ENCODE results near the gene CAPN2.

The CAPN2 gene

DNA sequence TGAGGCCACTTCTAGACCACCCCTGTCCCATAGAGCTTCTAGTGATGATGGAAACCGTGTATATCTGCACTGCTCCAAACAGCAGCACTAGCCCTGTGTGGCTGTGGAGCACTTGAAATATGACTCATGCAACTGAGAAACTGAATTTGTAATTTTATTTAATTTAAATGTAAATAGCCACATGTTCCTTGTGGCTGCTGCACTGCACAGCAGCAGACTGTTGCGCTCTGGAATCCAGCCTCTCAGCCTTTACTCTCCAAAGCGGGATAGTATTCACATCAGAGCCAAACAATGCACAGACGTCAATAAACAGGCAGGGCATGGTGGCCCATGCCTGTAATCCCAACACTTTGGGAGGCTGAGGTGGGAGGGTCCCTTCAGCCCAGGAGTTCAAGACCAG lies 12.0 kb downstream of the CAPN2 start:
- TF ChIP-seq, protein P1, sequence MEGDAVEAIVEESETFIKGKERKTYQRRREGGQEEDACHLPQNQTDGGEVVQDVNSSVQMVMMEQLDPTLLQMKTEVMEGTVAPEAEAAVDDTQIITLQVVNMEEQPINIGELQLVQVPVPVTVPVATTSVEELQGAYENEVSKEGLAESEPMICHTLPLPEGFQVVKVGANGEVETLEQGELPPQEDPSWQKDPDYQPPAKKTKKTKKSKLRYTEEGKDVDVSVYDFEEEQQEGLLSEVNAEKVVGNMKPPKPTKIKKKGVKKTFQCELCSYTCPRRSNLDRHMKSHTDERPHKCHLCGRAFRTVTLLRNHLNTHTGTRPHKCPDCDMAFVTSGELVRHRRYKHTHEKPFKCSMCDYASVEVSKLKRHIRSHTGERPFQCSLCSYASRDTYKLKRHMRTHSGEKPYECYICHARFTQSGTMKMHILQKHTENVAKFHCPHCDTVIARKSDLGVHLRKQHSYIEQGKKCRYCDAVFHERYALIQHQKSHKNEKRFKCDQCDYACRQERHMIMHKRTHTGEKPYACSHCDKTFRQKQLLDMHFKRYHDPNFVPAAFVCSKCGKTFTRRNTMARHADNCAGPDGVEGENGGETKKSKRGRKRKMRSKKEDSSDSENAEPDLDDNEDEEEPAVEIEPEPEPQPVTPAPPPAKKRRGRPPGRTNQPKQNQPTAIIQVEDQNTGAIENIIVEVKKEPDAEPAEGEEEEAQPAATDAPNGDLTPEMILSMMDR (IDR thresholded peaks at IDR 0.05; ENCODE audit: low read depth, low read length, missing control alignments) = no peak
- in situ Hi-C loops (cut with HindIII; ENCODE audit: low sequenced_read_pairs) = no loop called here
- DNase-seq (ENCODE audit: low read depth) = no peak
- H3K4me3 ChIP-seq (ENCODE audit: low read depth, low read length) = no peak overlapping the region

DNA sequence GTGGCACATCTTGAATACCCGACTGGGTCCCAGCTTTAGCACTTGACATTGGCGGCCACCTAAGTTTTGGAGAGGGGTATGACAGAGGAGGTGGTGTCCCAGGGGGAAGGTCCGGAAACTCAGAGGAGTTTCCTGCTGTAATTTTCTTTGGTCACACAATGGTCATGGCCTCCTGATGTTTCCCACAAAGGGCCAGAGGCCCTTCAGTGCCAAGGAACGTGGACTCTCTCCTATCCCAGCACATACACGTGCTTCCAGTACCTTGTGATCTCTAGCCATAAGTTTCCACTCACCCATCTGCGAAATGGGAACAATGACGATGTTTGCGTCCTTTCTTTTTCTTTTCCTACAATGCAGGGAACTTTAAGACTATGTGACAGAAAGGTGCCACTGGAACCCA lies 13.2 kb downstream of the CAPN2 start:
- in situ Hi-C loops (cut with HindIII; ENCODE audit: low sequenced_read_pairs) = no loop called here
- no peak overlapping the region for H3K4me3 ChIP-seq (ENCODE audit: low read depth, low read length)

DNA sequence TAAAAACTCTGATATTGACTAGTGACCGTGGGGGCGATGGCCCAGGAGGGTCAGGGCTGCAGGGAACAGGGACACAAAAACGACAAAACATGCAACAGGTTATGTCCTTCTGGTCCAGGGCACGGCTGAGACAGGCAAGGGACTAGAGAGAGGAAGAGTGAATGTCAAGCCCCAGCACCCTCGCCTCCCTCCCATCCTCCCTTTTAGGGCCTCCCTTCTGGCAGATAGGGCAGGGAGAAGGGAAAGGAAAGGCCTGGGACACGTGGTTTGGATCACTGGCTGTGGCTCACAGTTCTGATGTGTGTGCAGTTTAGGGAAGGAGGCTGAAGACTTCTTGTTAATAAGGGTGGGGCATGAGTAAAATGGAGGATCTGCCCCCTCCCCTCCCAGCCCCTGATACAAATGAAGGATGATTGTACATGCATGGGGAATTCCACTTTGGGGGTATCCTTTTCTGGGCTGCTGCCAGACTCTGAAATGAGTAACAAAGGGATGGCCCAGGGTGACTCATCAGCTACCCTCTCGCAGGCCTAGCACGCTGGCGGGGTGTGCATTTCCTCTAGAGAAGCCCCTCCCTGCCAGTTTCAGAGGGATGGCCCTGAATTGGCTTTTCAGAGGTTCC lies 14.2 kb downstream of the CAPN2 start:
- H3K4me3 ChIP-seq (ENCODE audit: low read depth, low read length) = no peak overlapping the region
- in situ Hi-C loops (cut with HindIII; ENCODE audit: low sequenced_read_pairs) = no loop called here
- DNase-seq (ENCODE audit: low read depth) = peak; percentile 74
- TF ChIP-seq, protein P1 (IDR thresholded peaks at IDR 0.05; ENCODE audit: low read depth, low read length, missing control alignments) = no peak

More for the DNA sequence above, 13.2 kb downstream of the CAPN2 start:
- no peak for DNase-seq (ENCODE audit: low read depth)
- TF ChIP-seq, protein P1 (IDR thresholded peaks at IDR 0.05; ENCODE audit: low read depth, low read length, missing control alignments) = no peak

DNA sequence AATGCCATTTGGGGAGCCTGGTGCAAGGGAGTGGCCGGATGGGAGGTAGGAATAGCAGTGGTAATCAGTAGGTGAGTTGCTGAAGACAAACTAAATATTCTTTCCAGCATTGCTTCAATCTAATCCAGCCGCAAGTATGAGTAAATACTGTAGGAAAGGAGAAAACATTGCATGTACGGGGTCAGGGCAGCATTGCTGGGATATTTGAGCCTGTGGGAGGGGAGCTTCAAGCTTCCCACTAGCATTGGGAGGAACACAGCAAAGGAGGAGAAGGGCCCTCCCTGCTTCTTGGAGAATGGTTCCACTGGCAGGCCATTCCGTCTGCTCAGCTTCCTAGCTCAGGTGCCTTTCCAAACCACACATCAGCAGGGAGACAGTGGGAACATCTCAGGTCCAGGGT lies 15.2 kb downstream of the CAPN2 start:
- no peak for DNase-seq (ENCODE audit: low read depth)
- no peak overlapping the region for H3K4me3 ChIP-seq (ENCODE audit: low read depth, low read length)
- in situ Hi-C loops (cut with HindIII; ENCODE audit: low sequenced_read_pairs) = no loop called here
- TF ChIP-seq, protein P1 (IDR thresholded peaks at IDR 0.05; ENCODE audit: low read depth, low read length, missing control alignments) = no peak

DNA sequence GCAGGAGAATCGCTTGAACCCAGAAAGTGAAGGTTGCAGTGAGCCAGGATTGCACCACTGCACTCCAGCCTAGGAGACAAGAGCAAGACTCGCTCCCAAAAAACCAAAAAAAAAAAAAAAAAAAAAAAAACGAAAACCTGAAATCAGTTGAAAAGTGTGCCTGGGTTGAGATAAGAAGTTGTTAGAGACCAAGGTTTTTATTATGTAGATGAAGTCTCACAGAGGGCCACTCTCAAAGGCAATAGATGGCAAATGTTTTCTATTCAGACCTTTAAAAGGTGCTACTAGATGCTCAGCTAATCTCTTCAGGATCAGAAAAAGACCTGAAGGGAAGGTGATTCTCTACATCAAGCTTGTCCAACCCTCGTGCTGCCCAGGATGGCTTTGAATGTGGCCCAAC lies 17.6 kb downstream of the CAPN2 start:
- in situ Hi-C loops (cut with HindIII; ENCODE audit: low sequenced_read_pairs) = no loop called here

DNA sequence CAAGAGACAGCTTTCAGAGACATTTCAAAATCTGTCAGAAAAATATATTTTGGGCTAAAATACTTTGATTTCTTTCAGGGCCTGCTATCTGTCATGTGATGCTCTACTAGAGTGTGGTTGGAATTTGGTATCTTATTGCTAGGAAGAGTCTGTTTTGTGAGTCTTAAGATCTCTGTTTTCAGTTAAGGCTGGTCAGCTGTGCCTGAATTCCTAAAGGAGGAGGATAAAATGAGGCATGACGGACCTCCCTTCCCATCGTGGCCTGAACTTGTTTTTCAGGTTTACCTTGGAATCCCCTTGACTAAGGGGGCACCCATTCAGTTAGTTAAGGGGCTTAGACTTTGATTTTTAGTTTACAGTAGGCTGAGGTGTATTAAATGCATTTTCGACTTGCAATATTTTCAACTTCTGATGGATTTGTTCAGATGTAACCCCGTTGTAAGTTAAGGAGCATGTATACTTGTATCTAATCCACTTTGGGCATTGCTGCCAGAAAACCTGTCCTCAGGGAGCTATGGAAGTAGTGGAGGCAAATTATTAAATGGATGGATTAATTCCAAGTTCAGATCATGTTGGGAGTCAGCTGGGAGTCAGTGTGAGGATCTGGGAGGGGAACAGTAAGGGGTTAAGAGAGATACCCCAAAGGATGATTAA lies 18.3 kb downstream of the CAPN2 start:
- no peak overlapping the region for H3K4me3 ChIP-seq (ENCODE audit: low read depth, low read length)
- DNase-seq (ENCODE audit: low read depth) = no peak
- in situ Hi-C loops (cut with HindIII; ENCODE audit: low sequenced_read_pairs) = no loop called here
- TF ChIP-seq, protein P1 (IDR thresholded peaks at IDR 0.05; ENCODE audit: low read depth, low read length, missing control alignments) = no peak

More for the DNA sequence above, 17.6 kb downstream of the CAPN2 start:
- no peak for DNase-seq (ENCODE audit: low read depth)
- no peak overlapping the region for H3K4me3 ChIP-seq (ENCODE audit: low read depth, low read length)
- TF ChIP-seq, protein P1 (IDR thresholded peaks at IDR 0.05; ENCODE audit: low read depth, low read length, missing control alignments) = no peak
